Neural cell (in vitro differentiated cells): ENCODE measurements around the gene RUBCNL. TPM values are rescaled to one million over a fixed set of nuclear protein-coding genes. Genes with fewer than 3 reads are reported as not detected.

Source experiments
- H2AFZ ChIP-seq: fragments of 200-600, 300-800 bp; sonication (generic), shearing (Covaris generic); 2 replicates; pipeline ENCODE4 v1.6.0; 2014; ENCODE audit warnings: low read depth, mild to moderate bottlenecking, antibody characterized with exemption, low read length, moderate library complexity
- H3F3A ChIP-seq: fragments of 200-600 bp; shearing (Covaris generic); 2 replicates; pipeline ENCODE4 v1.6.1; 2016; ENCODE audit warnings: mild to moderate bottlenecking, moderate library complexity, mixed read lengths, antibody characterized with exemption, low read length; ENCODE audit not compliant: insufficient read depth, poor library complexity, severe bottlenecking
- H3K27ac ChIP-seq: fragments of 200-600, 300-800 bp; sonication (generic), shearing (Covaris generic); 2 replicates; pipeline ENCODE4 v1.5.1; 2014; ENCODE audit warnings: mild to moderate bottlenecking, low read length, moderate library complexity
- H3K27me3 ChIP-seq: fragments of 300-800, 200-600 bp; sonication (generic), shearing (Covaris generic); 2 replicates; pipeline ENCODE4 v1.6.0; 2014; ENCODE audit warnings: mild to moderate bottlenecking, low read depth, low read length, moderate library complexity; ENCODE audit not compliant: insufficient read depth
- H3K36me3 ChIP-seq: fragments of 300-800, 200-600 bp; sonication (generic), shearing (Covaris generic); 2 replicates; pipeline ENCODE4 v1.5.1; 2014; ENCODE audit warnings: mild to moderate bottlenecking, antibody characterized with exemption, low read length, moderate library complexity; ENCODE audit not compliant: insufficient read depth
- H3K4me2 ChIP-seq: fragments of 300-800, 200-600 bp; sonication (generic), shearing (Covaris generic); 2 replicates; pipeline ENCODE4 v1.6.0; 2014; ENCODE audit warnings: mild to moderate bottlenecking, low read length
- H3K4me3 ChIP-seq: fragments of 300-800, 200-600 bp; sonication (generic), shearing (Covaris generic); 2 replicates; pipeline ENCODE4 v1.5.1; 2014; ENCODE audit warnings: mild to moderate bottlenecking, low read length, moderate library complexity
- H3K79me2 ChIP-seq: fragments of 200-600 bp; shearing (Covaris generic); replicated peaks from 2 replicates; pipeline ENCODE4 v1.6.0; 2014; ENCODE audit warnings: mild to moderate bottlenecking, low read length, moderate library complexity; ENCODE audit not compliant: insufficient read depth
- H3K9ac ChIP-seq: fragments of 300-800, 200-600 bp; sonication (generic), shearing (Covaris generic); 2 replicates; pipeline ENCODE4 v1.6.1; 2016; ENCODE audit warnings: mild to moderate bottlenecking, low read length, mixed read lengths
- H3K9me2 ChIP-seq: fragments of 200-600 bp; shearing (Covaris generic); 2 replicates; pipeline ENCODE4 v1.6.1; 2016; ENCODE audit warnings: mild to moderate bottlenecking, low read length, mixed read lengths; ENCODE audit not compliant: insufficient read depth
- H3K9me3 ChIP-seq: fragments of 200-600, 300-800 bp; sonication (generic), shearing (Covaris generic); 2 replicates; pipeline ENCODE4 v1.6.1; 2016; ENCODE audit warnings: mild to moderate bottlenecking, mixed run types, low read length, moderate library complexity, mixed read lengths
- H4K20me1 ChIP-seq: fragments of 200-600 bp; shearing (Covaris generic); 2 replicates; pipeline ENCODE4 v1.6.1; 2016; ENCODE audit warnings: mild to moderate bottlenecking, mixed run types; ENCODE audit not compliant: insufficient read depth
- CTCF ChIP-seq: fragments of 450-650 bp; IDR thresholded peaks from 2 replicates; pipeline ENCODE4 v1.5.1; 2014; ENCODE audit warnings: antibody characterized with exemption, mild to moderate bottlenecking, moderate library complexity; ENCODE audit not compliant: poor library complexity, severe bottlenecking
- EP300 ChIP-seq: fragments of 450-650 bp; conservative IDR thresholded peaks from 2 replicates; pipeline ENCODE4 v1.6.1; 2014; ENCODE audit warnings: antibody characterized with exemption, mild to moderate bottlenecking, moderate library complexity; ENCODE audit not compliant: poor library complexity, severe bottlenecking
- EZH2 ChIP-seq: fragments of 200-600, 300-800 bp; shearing (Covaris generic), sonication (generic); IDR thresholded peaks from 2 replicates; pipeline ENCODE4 v1.6.1; 2014; ENCODE audit warnings: antibody characterized with exemption, low read length, borderline replicate concordance, mild to moderate bottlenecking; ENCODE audit not compliant: insufficient read depth, poor library complexity, severe bottlenecking
- POLR2AphosphoS5 ChIP-seq: IDR thresholded peaks from 2 replicates; pipeline ENCODE4 v1.6.1; 2012
- RAD21 ChIP-seq: fragments of 450-650 bp; conservative IDR thresholded peaks from 2 replicates; pipeline ENCODE4 v1.6.1; 2014; ENCODE audit warnings: antibody characterized with exemption, mild to moderate bottlenecking, moderate library complexity
- REST ChIP-seq: IDR thresholded peaks from 2 replicates; pipeline ENCODE4 v1.6.1; 2012; ENCODE audit warnings: borderline replicate concordance
- SMC3 ChIP-seq: fragments of 450-650 bp; conservative IDR thresholded peaks from 2 replicates; pipeline ENCODE4 v1.6.1; 2014; ENCODE audit warnings: antibody characterized with exemption, mild to moderate bottlenecking, moderate library complexity; ENCODE audit not compliant: poor library complexity
- TAF1 ChIP-seq: IDR thresholded peaks from 2 replicates; pipeline ENCODE4 v1.6.1; 2012; ENCODE audit warnings: low read depth
- polyA plus RNA-seq: library from polyadenylated mRNA; depleted of rRNA; stranded (reverse); fragments of >200 nt; gene quantifications from 2 replicates; pipeline ENCODE4 v1.2.3, GENCODE V29; 2014

The RUBCNL gene
- polyA plus RNA-seq, 1 donor from 2014 or later = not detected

GRCh38 chr13:46327246-46327645 is 59.8 kb downstream of the RUBCNL start:
- Histone ChIP-seq H4K20me1 (no peaks in the 10 kb centered on the region), H3K4me2 (no peak overlapping the region), H3K36me3 (no peaks in the 10 kb centered on the region), H3K9me2 (no peaks in the 10 kb centered on the region), H3K9ac (no peak overlapping the region), H2AFZ (no peak overlapping the region), H3K4me3 (no peak overlapping the region), H3K79me2 (no peaks in the 10 kb centered on the region), H3K27ac (no peak overlapping the region), H3K9me3 (no peaks in the 10 kb centered on the region), H3K27me3 (no peaks in the 10 kb centered on the region), H3F3A (no peaks in the 10 kb centered on the region)
- TF ChIP-seq EZH2 (no peak), CTCF (no peak), EP300 (no peak)

- Histone ChIP-seq H3K9ac (no peak overlapping the region), H3K9me3 (no peaks in the 10 kb centered on the region), H3K79me2 (no peaks in the 10 kb centered on the region), H3K4me2 (no peak overlapping the region), H3K27ac (no peak overlapping the region), H3K36me3 (no peaks in the 10 kb centered on the region), H3K9me2 (no peaks in the 10 kb centered on the region), H4K20me1 (no peaks in the 10 kb centered on the region), H3F3A (no peaks in the 10 kb centered on the region), H3K4me3 (no peak overlapping the region), H3K27me3 (no peaks in the 10 kb centered on the region), H2AFZ (no peak overlapping the region)
- TF ChIP-seq POLR2AphosphoS5 (no peak), TAF1 (no peak), SMC3 (no peak), RAD21 (no peak), CTCF (no peak), EZH2 (no peak), REST (no peak)
Observed at GRCh38 chr13:46324976-46325375, 62.1 kb downstream of the RUBCNL start.
